A172 (cell line): ENCODE measurements around the gene MOV10L1. TPM values are rescaled to one million over a fixed set of nuclear protein-coding genes. Genes with fewer than 3 reads are reported as not detected.
"Not testable (repeated sequence)": the region's sequence is repeated elsewhere in the genome, so short reads cannot be mapped to it uniquely, and the experiment has no call there.

ENCODE experiments used
- DNase-seq: peaks from one replicate; pipeline ENCODE4 v3.0.0-alpha.2; 2015; ENCODE audit warnings: low spot score
- total RNA-seq: library from RNA; depleted of rRNA; stranded (reverse); fragments of >200 nt; shearing (Covaris generic); gene quantifications from 2 replicates; pipeline ENCODE4 v1.2.3, GENCODE V29; 2014; rRNA removed

MOV10L1 gene
- total RNA-seq, 1 experiment from 2014 or later, result 2.0 TPM

DNA sequence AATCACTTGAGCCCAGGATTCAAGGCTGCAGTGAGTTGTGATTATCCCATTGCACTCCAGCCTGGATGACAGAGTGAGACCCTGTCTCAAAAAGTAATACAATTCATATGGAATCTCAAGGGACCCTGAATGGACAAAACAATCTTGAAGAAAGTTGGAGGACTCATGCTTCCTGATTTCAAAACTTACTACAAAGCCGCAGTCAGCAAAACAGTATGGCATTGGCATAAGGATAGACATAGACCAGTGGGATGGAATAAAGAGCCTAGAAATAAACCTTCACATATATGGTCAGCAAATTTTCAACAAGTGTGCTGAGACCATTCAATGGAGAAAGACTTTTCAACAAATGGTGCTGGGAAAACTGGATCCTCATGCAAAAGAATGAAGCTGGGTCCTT is 113.5 kb downstream of the MOV10L1 start:
- DNase-seq, result no peak

DNA sequence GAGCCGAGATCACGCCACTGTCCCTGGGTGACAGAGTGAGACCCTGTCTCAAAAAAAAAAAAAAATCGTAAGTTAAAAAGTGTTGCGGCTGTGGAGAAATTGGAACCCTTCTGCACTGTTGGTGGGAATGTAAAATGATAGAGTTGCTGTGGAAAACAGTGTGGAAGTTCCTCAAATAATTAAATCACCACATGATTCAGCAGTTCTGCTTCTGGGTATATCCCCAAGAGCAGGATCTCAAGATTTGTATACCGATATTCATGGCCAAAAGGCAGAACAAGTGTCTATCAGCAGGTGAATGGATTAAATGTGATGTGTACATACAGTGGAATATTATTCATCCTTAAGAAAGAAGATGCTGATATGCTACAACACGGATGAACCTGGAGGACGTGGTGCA is 114.8 kb downstream of the MOV10L1 start:
- DNase-seq, result no peak

- not testable (repeated sequence) for DNase-seq
Observed at GRCh38 chr22:50204998-50205397, 115.2 kb downstream of the MOV10L1 start.

DNA sequence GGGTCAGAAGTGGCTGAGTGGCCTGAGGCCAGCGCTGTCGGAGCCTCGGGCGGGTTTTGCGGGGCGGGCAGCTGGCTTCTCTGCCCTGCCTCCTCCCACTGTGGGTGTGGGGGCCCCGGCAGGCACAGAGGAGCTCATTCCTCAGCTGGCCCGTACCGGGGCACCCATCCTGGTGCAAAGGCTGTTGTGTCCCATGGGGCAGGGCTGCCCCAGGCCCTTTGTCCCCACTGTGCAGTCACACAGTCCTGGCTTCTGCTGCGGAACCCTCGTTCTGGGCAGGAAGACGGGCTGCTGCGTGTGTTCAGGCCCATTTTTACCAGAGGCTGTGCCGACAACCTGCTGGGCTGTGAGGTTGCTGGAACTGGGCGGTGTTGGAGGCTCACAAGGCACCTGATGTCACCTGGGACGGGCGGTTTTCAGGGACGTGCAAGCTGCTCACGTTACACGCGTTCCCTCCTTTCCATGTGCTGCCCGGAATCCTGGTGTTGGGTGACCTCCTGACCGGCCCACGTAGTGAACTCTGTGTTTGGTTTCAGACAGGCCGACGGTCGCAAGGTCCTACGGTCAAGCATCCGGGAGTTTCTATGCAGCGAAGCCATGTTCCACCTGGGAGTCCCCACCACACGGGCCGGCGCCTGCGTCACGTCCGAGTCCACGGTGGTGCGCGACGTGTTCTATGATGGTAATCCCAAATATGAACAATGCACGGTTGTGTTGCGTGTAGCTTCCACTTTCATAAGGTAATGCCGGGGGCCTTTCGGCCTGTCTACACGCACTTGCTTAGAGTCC is 116.2 kb downstream of the MOV10L1 start:
- DNase-seq, result no peak

DNA sequence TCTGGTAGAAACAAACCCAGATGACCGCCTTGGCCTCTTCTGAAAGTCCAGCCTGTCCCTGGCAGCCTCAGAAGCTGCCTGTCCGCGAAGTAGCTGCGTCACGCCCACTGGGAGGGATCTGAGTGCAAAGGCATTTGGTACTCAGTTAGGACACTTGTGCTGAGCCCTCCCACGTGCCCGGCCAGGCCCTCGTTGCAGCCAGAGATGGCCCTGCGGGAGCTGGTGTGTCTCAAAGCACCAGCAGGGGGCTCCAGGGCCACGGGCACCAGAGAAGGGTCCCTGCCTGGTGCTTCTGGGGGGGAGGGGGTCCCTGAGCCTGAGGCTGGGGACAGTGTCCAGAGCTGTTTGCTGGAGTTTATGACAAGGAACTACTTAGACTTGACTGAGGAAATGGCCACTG is 116.8 kb downstream of the MOV10L1 start:
- DNase-seq, result no peak

GRCh38 chr22:50207383-50208140 is 117.8 kb downstream of the MOV10L1 start:
- no peak for DNase-seq

GRCh38 chr22:50208430-50208938 is 118.7 kb downstream of the MOV10L1 start:
- no peak for DNase-seq

GRCh38 chr22:50208939-50209892 is 119.4 kb downstream of the MOV10L1 start:
- no peak for DNase-seq

GRCh38 chr22:50209893-50210292 is 120.1 kb downstream of the MOV10L1 start:
- peak; percentile 35 for DNase-seq

DNA sequence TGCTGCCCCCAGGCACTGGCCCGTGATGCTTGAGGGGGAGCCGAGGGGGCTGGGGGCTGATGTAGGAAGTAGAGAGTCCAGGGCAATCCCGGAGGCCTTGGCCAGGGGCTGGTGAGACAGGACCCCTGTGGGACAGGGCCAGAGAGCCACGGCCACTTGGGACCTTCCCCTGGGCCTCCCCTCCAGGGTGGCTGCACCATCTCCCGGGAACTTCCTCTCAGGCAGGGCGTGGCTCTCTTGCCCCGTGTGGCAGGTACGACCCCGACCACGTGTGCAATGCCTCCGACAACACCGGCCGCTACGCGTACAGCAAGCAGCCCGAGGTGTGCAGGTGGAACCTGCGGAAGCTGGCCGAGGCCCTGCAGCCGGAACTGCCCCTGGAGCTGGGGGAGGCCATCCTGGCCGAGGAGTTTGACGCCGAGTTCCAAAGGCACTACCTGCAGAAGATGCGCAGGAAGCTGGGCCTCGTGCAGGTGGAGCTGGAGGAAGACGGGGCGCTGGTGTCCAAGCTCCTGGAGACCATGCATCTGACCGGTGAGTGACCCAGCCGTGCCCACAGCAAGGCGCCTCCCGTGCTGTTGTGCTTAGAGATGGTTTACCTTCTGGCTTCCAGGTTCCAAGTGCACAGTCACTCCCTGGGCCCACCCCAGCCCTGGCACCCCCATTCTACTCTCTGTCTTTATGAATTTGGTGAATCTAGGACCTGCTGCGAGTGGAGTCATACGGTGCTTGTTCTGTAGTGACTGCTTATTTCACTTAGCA is 120.8 kb downstream of the MOV10L1 start:
- DNase-seq, result no peak

DNA sequence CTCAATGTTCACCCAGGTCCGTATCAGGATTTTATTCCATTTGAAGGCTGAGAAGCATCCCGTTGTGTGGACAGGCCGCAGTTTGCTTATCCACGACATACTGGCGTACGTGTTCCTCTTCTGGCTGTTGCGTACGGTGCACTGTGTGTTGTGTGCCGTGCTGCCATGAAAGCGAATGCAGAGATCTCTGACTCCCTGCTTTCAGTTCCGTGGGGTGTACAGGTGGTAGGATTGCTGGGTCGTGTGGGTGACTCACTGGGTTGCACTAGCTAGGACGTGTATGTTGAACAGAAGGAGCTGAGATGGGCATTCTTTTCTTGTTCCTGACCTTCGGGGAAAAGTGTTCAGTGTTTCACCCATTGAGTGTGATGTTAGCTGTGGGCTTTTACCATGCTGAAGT is 121.3 kb downstream of the MOV10L1 start:
- no peak for DNase-seq

Other genes with a start within 250 kb of the MOV10L1 start
- gene ZBED4, start 236.2 kb upstream of the MOV10L1 start, total RNA-seq, result 7.8 and 8.1 TPM in 2 replicates
- gene ALG12, start 171.6 kb upstream of the MOV10L1 start, total RNA-seq, result 8.8 and 10.4 TPM in 2 replicates
- 41.9 and 48.3 TPM in 2 replicates for gene CRELD2, start 171.4 kb upstream of the MOV10L1 start, total RNA-seq
- 41.7 and 48.7 TPM in 2 replicates for gene PIM3, start 129.2 kb upstream of the MOV10L1 start, total RNA-seq
- not detected in 2 replicates for gene IL17REL, start 77.2 kb upstream of the MOV10L1 start, total RNA-seq
- gene TTLL8, start 31.7 kb upstream of the MOV10L1 start, total RNA-seq, result not detected in 2 replicates
- 0.02 and 0.10 TPM in 2 replicates for gene MLC1, start 4.6 kb upstream of the MOV10L1 start, total RNA-seq
- 1.4 and 1.5 TPM in 2 replicates for gene PANX2, start 80.7 kb downstream of the MOV10L1 start, total RNA-seq
- 18.9 and 19.2 TPM in 2 replicates for gene TRABD, start 95.9 kb downstream of the MOV10L1 start, total RNA-seq
- 8.0 and 9.5 TPM in 2 replicates for gene SELENOO, start 111.0 kb downstream of the MOV10L1 start, total RNA-seq
- gene TUBGCP6, start 155.0 kb downstream of the MOV10L1 start, total RNA-seq, result 8.9 and 10.6 TPM in 2 replicates
- 11.4 and 12.6 TPM in 2 replicates for gene HDAC10, start 161.3 kb downstream of the MOV10L1 start, total RNA-seq
- gene MAPK12, start 171.7 kb downstream of the MOV10L1 start, total RNA-seq, result 31.4 and 32.2 TPM in 2 replicates
- gene MAPK11, start 180.4 kb downstream of the MOV10L1 start, total RNA-seq, result 13.4 and 15.4 TPM in 2 replicates
- gene PLXNB2, start 217.6 kb downstream of the MOV10L1 start, total RNA-seq, result 64.9 and 65.0 TPM in 2 replicates
- gene DENND6B, start 237.0 kb downstream of the MOV10L1 start, total RNA-seq, result 1.2 and 2.9 TPM in 2 replicates